Measurements from ENCODE around the gene LGALS1.

Gene LGALS1

DNA sequence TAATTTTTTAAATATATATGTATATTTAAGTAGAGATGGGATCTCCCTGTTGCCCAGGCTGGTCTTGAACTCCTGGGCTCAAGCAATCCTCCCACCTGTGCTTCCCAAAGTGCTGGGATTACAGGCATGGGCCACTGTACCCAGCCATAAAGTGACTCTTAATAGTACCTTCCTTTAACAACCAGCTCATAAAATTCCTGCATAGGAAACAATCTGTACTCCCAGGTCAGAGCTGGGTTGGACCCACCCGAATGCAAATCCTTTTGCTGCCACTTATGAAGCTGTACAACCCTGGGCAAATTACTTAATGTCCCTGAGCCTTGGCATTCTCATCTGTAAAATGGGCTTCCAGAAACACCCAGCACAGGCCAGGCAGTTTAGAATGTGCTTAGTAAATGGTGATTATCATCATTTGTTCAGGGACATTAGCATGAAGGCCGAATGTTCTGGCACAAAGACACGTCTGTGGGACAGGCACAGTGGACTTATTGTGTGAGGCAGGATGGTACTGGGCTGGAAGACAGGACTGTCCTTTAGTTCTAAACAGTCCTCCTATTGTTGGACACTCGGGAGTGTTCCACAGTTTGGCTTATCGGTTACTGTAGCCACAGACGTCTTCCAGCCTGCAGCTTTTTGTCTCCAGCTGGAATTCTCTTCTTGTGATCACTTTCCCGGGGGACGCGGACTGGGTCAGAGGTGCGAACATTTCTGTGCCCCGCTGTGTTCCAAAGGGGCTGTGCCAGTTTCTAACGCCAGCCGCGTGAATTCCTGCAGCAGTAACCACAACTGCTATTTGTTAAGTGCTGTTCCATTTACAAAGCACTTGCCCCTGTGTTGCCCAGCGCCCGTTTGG, 11.0 kb upstream of the LGALS1 start:
- DNase-seq = no peak

DNA sequence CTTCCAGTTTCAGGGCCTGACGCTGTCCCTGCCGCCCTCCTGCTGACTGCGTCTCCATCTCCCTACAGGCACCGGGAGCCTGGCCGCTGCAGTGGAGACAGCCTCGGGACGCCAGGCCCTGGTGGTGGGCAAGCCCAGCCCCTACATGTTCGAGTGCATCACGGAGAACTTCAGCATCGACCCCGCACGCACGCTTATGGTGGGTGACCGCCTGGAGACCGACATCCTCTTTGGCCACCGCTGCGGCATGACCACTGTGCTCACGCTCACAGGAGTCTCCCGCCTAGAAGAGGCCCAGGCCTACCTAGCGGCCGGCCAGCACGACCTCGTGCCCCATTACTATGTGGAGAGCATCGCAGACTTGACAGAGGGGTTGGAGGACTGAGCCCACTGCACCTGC, 9.9 kb upstream of the LGALS1 start:
- DNase-seq = no peak

DNA sequence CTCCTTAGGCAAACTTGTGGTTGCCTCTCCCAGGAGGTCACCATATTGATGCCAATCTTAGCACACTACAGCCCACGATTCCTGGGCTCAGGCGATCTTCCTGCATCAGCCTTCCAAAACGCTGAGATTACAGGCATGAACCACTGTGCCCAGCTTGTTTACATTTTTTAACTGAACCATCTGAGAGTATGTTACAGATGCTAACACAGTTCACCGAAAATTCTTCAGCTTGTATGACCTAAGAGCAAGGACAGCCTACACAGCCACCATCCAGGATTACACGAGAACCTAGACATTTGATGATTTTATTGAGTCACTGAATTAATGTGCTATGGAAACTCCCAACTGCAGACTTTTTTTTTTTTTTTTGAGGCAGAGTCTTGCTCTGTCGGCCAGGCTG, 5.8 kb upstream of the LGALS1 start:
- no peak for DNase-seq

DNA sequence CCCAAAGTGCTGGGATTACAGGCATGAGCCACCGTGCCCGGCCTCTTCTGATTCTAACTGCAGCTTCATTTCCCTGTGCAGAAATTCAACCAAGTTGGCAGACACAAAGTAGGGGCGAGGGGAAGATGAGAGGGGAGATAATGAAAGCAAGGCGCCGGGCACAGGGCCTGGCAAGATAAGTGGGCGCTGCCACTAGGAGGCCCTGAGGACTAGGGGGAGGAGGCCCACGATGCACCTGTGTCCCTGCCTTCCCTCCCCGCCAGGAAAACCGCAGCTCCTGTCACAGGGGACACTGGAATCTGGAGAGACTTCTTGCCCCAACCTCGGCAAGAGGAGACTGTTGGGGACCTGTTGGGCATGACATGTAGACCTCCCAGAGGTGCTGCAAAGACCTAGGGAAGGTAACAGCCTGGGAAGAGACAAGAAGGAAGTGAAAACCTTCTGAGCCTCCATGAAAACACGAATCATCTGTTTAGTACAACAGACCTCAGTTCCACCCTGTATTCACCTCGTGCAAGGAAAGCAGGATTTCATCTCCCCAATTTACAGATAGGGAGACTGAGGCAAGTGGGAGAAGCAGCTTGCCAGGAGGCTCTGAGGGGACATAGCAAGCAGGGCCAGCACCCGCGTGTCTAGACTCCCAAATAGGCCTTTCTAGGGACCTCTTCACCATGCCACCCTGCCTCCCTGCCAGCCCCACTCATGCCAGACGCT, 3.1 kb upstream of the LGALS1 start:
- no peak for DNase-seq

DNA sequence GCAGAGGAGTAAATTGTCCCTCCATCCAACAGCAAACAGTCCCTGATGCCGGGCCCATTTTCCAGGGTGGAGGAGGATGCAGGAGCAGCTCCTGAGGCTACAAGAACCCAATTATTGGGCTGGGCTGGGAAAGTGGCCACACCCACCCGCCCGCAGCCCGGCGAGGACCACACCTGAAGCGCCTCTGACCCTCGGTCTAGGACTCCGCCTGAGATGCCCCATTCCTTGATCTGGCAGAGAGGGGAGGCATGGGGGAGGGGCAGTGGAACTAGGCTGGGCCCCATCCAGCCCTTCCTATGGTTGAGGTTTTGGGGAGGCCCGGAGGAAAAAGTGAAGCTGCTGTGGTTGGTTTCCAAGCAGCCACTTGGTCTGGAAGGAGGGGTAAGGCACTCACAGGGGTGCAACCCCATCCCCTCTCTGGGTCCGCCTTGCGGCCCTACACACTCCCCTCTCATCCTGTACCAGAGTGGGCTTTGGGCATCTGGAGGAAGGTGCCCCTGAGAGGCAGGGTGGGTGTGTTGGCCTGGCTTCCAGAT, 2.4 kb upstream of the LGALS1 start:
- DNase-seq = peak; percentile 53

DNA sequence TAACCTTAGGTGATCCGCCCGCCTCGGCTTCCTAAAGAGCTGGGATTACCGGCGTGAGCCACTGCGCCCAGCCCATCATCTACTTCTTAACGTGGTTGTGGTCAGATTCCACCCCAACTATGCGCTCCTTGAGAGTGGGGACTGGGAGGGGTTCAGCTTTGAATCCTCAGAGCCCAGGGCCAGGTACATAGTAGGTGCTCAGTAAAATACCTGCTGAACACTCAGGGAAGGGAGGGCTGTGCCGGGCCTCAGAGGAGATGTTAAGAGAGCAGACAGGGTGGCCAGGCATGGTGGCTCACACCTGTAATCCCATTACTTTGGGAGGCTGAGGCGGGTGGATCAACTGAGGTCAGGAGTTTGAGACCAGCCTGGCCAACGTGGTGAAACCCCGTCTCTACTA, 1.2 kb upstream of the LGALS1 start:
- no peak for DNase-seq

DNA sequence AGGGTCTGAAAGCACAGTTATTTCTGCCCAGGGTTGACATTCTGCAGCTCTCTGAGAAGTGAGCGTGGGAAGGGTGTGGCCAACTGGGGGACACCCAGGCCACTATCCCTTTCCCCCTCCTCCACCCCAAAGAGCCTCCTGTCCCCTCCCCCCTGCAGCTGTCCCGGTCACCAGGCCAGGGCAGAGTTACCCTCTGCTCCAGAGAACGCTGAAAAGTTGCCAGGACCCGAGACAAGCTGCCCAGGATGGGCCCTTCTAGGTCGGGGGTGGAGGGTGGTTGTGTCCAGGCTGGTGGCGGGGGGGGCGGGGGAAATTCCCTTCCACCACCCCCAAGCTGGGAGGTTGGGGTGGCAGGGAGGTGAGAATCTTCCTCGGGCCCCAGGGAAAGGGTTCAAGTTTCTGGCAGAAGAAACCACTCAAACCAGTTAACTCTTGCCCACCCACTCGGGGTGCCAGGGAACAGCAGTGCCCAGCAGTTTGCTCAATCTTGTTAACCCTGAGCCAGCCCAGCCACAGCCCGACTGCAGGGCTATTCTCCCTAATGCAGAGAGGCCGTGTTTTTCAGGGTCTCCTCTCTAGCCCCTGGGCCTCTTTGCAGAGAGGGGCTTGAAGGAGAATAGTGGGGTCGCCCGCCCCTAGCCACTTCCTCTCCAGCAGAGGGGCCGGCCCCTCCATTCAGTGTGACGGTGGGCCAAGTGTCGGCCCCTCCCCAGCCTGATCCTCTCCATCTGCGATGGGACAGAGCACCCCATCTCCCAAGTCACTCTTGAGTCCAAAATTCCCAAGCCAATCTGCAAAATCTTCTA, 697 bp downstream of the LGALS1 start:
- no peak for DNase-seq

DNA sequence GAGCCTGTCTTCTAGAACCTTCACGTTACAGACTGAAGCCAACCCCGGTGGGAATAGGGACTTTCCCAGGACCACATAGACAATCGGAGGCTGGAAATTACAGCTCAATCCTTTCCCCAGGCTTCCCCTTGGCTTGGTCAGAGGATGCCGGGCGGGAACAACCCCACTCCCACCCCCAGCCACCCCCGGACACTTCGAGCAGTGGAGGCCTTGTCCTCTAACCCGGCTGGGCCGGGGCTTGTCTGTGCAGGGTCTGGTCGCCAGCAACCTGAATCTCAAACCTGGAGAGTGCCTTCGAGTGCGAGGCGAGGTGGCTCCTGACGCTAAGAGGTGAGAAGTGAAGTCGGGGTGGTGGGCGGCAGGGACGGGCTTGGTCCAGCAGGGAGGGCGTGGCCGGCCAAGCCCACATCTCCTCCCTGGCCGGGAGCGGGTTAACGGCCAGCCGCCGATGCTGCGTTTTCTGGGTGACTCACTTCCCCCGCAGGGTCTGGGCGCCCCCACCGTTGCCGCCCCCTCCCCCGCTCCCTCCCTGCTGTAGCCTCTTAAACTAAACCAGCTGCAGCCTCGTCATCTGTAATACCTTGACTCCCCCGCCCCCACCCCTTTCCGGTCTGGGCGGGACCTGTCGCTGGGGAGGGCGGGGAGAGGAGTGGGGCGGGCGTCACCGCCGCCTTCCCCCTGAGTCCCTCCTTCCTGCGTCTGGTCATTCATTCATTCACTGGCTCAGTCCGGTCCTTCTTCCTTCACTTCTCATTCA, 1.5 kb downstream of the LGALS1 start:
- DNase-seq = peak; percentile 91

DNA sequence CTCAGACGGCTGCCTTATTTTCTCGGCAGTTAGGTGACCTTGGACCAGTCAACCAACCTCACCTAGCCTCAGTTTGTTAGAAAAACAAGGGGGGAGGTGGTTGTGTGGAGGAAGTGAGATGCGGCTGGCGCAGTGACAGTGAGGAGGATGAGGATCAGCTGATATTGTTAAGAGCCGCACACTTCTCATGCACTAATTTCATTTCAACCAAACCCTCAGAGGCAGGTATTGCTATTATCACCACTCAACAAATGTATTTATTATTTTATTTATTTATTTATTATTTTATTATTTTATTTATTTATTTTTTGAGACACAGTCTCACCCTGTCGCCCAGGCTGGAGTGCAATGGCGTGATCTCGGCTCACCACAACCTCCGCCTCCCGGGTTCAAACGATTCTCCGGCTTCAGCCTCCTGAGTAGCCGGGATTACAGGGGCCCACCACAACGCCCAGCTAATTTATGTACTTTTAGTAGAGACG, 2.1 kb downstream of the LGALS1 start:
- DNase-seq = no peak

DNA sequence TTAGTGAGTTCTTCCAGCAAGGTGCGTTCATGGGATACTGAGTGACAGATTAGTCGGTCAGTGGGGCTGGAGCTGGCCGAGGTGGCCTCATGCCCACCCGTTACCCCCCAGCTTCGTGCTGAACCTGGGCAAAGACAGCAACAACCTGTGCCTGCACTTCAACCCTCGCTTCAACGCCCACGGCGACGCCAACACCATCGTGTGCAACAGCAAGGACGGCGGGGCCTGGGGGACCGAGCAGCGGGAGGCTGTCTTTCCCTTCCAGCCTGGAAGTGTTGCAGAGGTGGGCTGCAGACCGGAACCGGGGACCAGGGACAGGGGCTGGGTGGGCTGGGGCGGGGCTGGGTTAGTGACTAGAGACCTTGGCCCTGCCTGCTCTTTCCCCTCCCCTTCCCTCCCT, 2.9 kb downstream of the LGALS1 start:
- DNase-seq = no peak

DNA sequence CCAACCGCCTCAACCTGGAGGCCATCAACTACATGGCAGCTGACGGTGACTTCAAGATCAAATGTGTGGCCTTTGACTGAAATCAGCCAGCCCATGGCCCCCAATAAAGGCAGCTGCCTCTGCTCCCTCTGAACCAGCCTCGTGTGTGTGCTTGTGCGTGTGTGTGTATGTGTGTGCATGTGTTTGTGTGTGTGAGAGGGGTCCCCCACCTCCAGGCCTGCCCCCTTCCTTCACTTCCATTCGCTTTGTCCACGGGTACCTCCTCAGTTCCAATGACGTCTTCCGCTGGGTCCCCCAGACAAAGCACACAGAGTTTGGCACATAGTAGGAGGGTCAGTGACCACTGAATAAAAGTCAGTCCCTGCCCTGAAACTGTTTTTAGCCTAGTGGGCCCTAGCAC, 4.2 kb downstream of the LGALS1 start:
- DNase-seq = no peak

DNA sequence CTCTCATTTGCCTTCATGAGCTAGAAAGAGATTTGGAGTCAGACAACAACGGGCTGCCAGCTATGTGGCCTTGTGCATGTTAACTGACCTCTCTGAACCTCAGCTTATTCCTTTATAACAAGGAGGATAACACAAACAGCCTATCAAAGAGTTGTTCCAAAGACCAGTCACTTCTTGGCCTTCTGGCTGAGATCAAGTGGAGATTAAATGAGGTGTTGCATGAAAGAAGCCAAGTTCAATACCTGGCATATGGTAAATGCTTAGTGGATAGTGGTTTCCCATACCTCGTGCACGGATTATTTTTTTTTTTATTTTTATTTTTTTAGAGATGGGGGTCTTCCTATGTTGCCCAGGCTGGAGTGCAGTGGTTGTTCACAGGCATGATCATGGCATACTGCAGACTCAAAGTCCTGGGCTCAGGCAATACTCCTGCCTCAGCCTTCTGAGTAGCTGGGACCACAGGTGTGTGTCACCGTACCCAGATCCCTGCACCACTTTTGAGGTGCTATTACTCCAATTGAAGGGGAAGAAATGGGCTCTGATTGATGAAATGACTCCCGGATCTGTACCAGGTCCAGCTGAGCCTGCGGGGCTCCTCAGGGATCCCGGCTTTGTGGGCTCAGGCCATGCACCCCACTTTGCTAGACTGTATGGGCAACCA, 4.9 kb downstream of the LGALS1 start:
- no peak for DNase-seq

DNA sequence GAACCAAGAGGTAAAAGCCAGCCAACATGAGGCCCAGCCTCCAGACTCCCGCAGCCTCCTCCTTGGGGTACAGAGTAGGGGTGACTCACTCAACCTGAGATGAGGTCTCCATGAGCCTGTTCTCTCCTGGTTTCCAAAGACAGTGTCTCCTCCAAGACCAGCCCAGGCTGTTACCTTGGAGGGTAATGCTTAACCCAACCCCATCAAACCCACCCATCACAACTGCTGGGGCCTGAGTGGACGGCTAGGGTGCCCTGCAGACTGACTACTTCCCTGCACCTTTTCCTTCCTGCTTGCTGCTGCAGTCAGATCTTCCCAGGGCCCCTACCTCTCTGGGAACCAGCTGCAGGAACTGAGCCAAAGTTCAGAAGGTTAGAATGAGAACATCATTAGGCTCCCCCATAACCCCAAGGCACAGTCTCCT, 5.6 kb downstream of the LGALS1 start:
- DNase-seq = no peak

DNA sequence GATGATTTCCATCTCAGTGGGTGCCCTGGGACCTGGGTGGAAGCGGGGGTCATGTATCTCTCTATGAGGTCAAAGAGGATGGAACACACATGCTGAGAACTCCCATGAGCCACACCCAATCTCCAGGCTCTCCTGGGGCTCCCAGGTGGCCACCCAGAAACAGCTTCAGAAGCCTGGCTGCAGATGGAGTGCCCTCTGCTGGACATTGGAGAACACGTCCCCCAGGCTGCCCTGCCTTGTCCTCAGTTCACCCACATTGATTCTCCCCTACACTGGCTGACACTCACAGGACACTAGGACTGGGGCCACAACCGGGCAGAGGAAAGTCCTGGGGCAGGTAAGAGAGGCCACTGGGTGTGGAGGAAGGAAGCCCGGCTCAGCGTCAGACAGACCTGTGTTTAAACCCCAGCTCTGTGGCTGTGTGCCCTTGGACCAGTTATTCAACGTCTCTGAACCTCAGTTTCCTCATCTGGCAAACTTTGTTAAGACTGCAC, 6.2 kb downstream of the LGALS1 start:
- peak; percentile 60 for DNase-seq

DNA sequence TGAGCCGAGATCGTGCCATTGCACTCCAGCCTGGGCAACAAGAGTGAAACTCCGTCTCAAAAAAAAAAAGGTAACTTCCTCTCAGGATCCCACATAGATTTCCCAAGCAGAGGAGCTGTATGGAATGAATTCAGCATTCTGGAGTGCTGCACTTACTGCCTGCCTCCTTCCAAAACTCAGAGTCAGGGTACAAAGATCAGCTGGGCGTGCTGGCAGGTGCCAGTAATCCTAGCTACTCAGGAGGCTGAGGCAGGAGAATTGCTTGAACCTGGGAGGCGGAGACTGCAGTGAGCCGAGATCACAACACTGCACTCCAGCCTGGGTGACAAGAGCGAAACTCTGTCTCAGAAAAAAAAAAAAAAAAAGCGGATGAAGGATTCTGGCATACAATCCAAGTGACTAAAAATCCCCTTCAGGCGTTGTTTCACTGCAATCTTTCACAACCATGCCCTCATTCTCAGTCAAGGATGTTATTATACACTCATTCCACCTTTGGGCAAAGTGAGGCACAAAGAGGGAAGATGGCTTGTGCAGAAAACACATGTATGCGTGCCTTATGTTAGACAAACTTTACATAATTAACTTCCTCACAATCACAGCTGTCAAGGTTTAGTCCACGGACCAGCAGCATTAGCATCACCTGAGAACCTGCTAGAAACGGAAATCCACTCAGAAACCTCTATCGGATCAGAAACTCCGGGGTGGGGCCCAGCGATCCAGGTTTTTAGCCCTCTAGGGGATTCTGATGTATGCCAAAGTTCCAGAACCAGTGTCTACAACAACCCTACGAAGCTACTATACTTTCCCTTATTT, 9.6 kb downstream of the LGALS1 start:
- no peak for DNase-seq

DNA sequence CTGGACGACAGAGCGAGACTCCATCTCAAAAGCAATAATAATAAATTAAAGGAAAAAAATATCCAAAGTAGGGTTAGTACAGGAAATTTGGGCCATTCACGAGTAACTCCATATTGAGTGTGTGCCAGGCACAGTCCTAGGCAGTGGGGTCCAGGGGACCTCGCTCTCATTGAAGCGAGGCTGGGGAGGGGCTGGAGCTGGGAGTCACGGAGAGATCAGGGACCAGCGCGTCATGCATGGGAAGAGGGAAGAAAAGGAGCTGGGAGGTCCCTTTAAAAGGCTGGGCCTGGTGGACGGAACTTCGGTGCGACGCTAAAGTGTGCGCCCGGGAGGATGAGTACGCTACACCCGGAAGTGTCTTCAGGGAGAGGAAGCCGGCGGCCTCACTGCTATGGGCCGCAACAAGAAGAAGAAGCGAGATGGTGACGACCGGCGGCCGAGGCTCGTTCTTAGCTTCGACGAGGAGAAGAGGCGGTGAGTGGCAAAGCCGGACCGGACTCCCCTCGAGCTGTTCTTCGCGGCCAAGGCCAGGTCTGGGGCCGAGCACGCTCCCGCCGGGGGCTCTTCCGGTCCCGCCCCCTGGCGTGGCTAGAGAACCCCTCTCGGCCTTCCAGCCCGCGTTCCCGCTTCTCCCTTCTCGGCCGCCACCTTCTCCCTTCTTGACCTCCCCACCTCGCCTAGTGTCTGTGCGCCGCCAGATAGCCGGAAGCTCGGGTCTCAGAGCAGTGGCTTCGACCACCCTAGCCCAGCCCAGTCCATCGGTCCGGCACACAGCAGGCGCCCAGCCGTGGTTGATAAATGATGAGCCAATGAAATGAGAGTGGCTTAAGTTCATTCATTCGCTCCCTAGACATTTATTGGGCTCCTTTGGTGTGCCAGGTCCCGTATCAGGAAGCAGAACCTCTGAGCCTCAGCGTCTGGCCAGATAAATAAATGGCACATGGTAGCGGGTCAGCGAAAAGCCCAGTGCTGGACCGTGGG, 10.9 kb downstream of the LGALS1 start, which contains the start of gene NOL12:
NOL12 (plus strand) TSS at position 342 of the 981 bp plus-strand sequence; CDS start at position 392, 50 bp downstream.
- peak; percentile 81 for DNase-seq

DNA sequence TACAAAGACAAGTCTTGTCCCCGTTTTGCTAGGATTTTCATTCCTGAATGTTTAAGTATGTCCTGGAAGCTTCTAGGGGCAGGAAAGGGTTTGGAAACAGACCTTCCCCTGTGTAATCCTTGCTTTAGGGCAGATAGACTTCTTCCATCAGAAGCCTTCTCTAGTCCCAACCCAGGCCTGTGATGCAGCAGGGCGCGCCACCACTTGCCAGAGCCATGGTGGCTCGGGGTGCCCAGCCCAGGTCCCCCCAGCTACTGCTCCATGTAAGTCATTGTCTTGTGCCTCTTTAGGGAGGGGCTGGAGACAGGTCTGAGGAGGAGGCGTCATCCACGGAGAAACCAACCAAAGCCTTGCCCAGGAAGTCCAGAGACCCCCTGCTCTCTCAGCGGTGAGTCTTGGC, 15.0 kb downstream of the LGALS1 start:
- DNase-seq = no peak

DNA sequence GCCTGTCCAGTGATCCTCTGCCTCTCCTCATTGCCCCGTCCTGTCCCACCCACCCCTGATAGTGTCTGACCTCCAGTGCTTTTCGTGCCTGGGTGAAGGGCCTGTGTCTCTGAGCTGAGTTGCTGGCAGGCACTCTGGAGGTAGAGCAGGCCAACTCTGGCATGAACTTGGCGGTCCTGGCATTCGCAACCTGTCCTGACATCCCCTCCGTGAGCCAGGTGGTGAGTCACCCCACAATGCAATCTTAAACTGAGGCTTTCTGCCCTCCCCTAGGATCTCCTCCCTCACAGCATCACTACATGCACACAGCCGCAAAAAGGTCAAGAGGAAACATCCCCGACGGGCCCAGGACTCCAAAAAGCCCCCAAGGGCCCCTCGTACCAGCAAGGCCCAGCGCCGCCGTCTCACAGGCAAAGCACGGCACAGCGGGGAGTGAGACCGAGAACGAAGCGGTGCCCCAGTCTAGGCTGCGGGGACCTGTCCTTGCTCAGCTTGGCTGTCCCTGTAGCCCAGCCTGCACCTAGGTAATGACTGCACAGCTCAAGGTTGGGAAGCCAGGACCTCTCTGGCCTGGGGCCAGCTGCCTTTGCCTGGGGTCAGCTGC, 15.6 kb downstream of the LGALS1 start:
- DNase-seq = no peak
